Right renal pelvis (tissue), 4 donors: ENCODE results near the gene ALAS2. TPM values are rescaled to one million over a fixed set of nuclear protein-coding genes. Genes with fewer than 3 reads are reported as not detected.

Experiments
- polyA plus RNA-seq, 4 donors: library from polyadenylated mRNA; unstranded; fragments of 120-200 nt; gene quantifications; one replicate each; pipeline ENCODE4 v1.2.1, GENCODE V29; 2013; ENCODE audit not compliant: insufficient read length in 4 of 4

ALAS2 gene
- polyA plus RNA-seq, 4 donors = 9.6 to 20.3 (median 15.4) TPM

Other genes with a start within 250 kb of the ALAS2 start
- under 1 TPM; 0.04 to 0.19 (median 0.06) TPM for gene ITIH6, start 232.7 kb downstream of the ALAS2 start, polyA plus RNA-seq
- gene MAGED2, start 223.2 kb downstream of the ALAS2 start, polyA plus RNA-seq = 100 to 1,000 TPM; 650 to 710 (median 697) TPM
- gene TRO, start 110.2 kb downstream of the ALAS2 start, polyA plus RNA-seq = 100 to 1,000 TPM in 3 of 4 donors, 10 to 100 TPM in 1; 98.6 to 111 (median 104) TPM
- gene PFKFB1, start 36.8 kb downstream of the ALAS2 start, polyA plus RNA-seq = under 1 TPM; 0.41 to 0.58 (median 0.48) TPM
- gene APEX2, start 30.6 kb downstream of the ALAS2 start, polyA plus RNA-seq = 10 to 100 TPM; 17.2 to 18.8 (median 18.0) TPM
- not detected for gene PAGE2B, start 44.1 kb upstream of the ALAS2 start, polyA plus RNA-seq
- not detected for gene PAGE2, start 58.0 kb upstream of the ALAS2 start, polyA plus RNA-seq
- not detected for gene PAGE5, start 189.4 kb upstream of the ALAS2 start, polyA plus RNA-seq
- gene PAGE3, start 233.9 kb upstream of the ALAS2 start, polyA plus RNA-seq = not detected